ENCODE measurements around the gene ZSWIM5.

The ZSWIM5 gene

GRCh38 chr1:45011837-45012638, 194.4 kb downstream of the ZSWIM5 start, which contains the start of gene UROD:
Gene UROD (plus strand): TSS chr1:45012254. CDS start chr1:45012266, 12 bp downstream.
- TF ChIP-seq TAF1 (IDR thresholded peaks at IDR 0.05; ENCODE audit: borderline replicate concordance, low read depth, low read length): no peak
- peak; percentile 82 for TF ChIP-seq POLR2A (IDR thresholded peaks at IDR 0.05; ENCODE audit: low read depth, low read length)
- TF ChIP-seq POLR2AphosphoS5 (IDR thresholded peaks at IDR 0.05; ENCODE audit: low read depth, low read length): peak; percentile 78
- FAIRE-seq: peak; percentile 95
- peak; percentile 84 for DNase-seq (ENCODE audit: insufficient read length)

GRCh38 chr1:45010855-45011811, 195.3 kb downstream of the ZSWIM5 start, which contains the start of gene HECTD3:
Gene HECTD3 (minus strand): TSS chr1:45011324. CDS start chr1:45011257, 67 bp downstream.
- DNase-seq (ENCODE audit: insufficient read length) (peak; percentile 78), FAIRE-seq (peak; percentile 85)
- TF ChIP-seq POLR2A (IDR thresholded peaks at IDR 0.05; ENCODE audit: low read depth, low read length) (peak; percentile 55; the same call in 1 of the 2 replicates), TAF1 (IDR thresholded peaks at IDR 0.05; ENCODE audit: borderline replicate concordance, low read depth, low read length) (peak; percentile 46; the same call in 1 of the 2 replicates), POLR2AphosphoS5 (IDR thresholded peaks at IDR 0.05; ENCODE audit: low read depth, low read length) (0 out of 2 replicates have a peak, but pooled peaks have one; percentile 59)

GRCh38 chr1:45009956-45010854, 196.2 kb downstream of the ZSWIM5 start:
- peak; percentile 30 for FAIRE-seq
- TF ChIP-seq TAF1 (IDR thresholded peaks at IDR 0.05; ENCODE audit: borderline replicate concordance, low read depth, low read length) (no peak), POLR2A (IDR thresholded peaks at IDR 0.05; ENCODE audit: low read depth, low read length) (no peak), POLR2AphosphoS5 (IDR thresholded peaks at IDR 0.05; ENCODE audit: low read depth, low read length) (no peak)
- no peak for DNase-seq (ENCODE audit: insufficient read length)

GRCh38 chr1:45009296-45009865, 197.0 kb downstream of the ZSWIM5 start:
- DNase-seq (ENCODE audit: insufficient read length) (no peak), FAIRE-seq (no peak)
- TF ChIP-seq POLR2A (IDR thresholded peaks at IDR 0.05; ENCODE audit: low read depth, low read length) (no peak), TAF1 (IDR thresholded peaks at IDR 0.05; ENCODE audit: borderline replicate concordance, low read depth, low read length) (no peak), POLR2AphosphoS5 (IDR thresholded peaks at IDR 0.05; ENCODE audit: low read depth, low read length) (no peak)

GRCh38 chr1:45008516-45008915, 197.9 kb downstream of the ZSWIM5 start:
- TF ChIP-seq POLR2AphosphoS5 (IDR thresholded peaks at IDR 0.05; ENCODE audit: low read depth, low read length) (no peak), TAF1 (IDR thresholded peaks at IDR 0.05; ENCODE audit: borderline replicate concordance, low read depth, low read length) (no peak), POLR2A (IDR thresholded peaks at IDR 0.05; ENCODE audit: low read depth, low read length) (no peak)
- DNase-seq (ENCODE audit: insufficient read length) (no peak), FAIRE-seq (no peak)

GRCh38 chr1:45008076-45008475, 198.3 kb downstream of the ZSWIM5 start:
- FAIRE-seq (no peak), DNase-seq (ENCODE audit: insufficient read length) (no peak)

GRCh38 chr1:45007311-45007710, 199.1 kb downstream of the ZSWIM5 start:
- TF ChIP-seq TAF1 (IDR thresholded peaks at IDR 0.05; ENCODE audit: borderline replicate concordance, low read depth, low read length) (no peak), POLR2AphosphoS5 (IDR thresholded peaks at IDR 0.05; ENCODE audit: low read depth, low read length) (no peak), POLR2A (IDR thresholded peaks at IDR 0.05; ENCODE audit: low read depth, low read length) (no peak)
- FAIRE-seq (no peak), DNase-seq (ENCODE audit: insufficient read length) (no peak)

More at GRCh38 chr1:45008076-45008475, 198.3 kb downstream of the ZSWIM5 start:
- TF ChIP-seq POLR2AphosphoS5 (IDR thresholded peaks at IDR 0.05; ENCODE audit: low read depth, low read length) (no peak), TAF1 (IDR thresholded peaks at IDR 0.05; ENCODE audit: borderline replicate concordance, low read depth, low read length) (no peak), POLR2A (IDR thresholded peaks at IDR 0.05; ENCODE audit: low read depth, low read length) (no peak)

- no peak for TF ChIP-seq POLR2AphosphoS5 (IDR thresholded peaks at IDR 0.05; ENCODE audit: low read depth, low read length)
- no peak for TF ChIP-seq TAF1 (IDR thresholded peaks at IDR 0.05; ENCODE audit: borderline replicate concordance, low read depth, low read length)
- TF ChIP-seq POLR2A (IDR thresholded peaks at IDR 0.05; ENCODE audit: low read depth, low read length): no peak
- DNase-seq (ENCODE audit: insufficient read length): no peak
- no peak for FAIRE-seq
These were observed 200.6 kb downstream of the ZSWIM5 start for GRCh38 chr1:45005761-45006160.

- DNase-seq (ENCODE audit: insufficient read length): no peak
- TF ChIP-seq POLR2A (IDR thresholded peaks at IDR 0.05; ENCODE audit: low read depth, low read length): no peak
- no peak for TF ChIP-seq POLR2AphosphoS5 (IDR thresholded peaks at IDR 0.05; ENCODE audit: low read depth, low read length)
- no peak for TF ChIP-seq TAF1 (IDR thresholded peaks at IDR 0.05; ENCODE audit: borderline replicate concordance, low read depth, low read length)
- no peak for FAIRE-seq
These were observed 202.0 kb downstream of the ZSWIM5 start for GRCh38 chr1:45004281-45004920.

Measured in GM12892 (cell line).